CD4-positive, alpha-beta memory T cell (primary cell): ENCODE measurements around the gene EFHC1. TPM values are rescaled to one million over a fixed set of nuclear protein-coding genes. Genes with fewer than 3 reads are reported as not detected.

ENCODE experiments used
- CTCF ChIA-PET: fragments of 350-600 bp; sonication (Branson Sonifier 250); formaldehyde crosslinking; loops from one replicate; lab custom pipeline; 2021; ENCODE audit warnings: inconsistent platforms; ENCODE audit not compliant: partially characterized antibody; lab: Charles Lee
- POLR2A ChIA-PET: fragments of 350-600 bp; sonication (Branson Sonifier 250); formaldehyde crosslinking; loops from one replicate; lab custom pipeline; 2021; ENCODE audit not compliant: partially characterized antibody; lab: Charles Lee
- DNase-seq, 5 donors: peaks; one replicate each; pipeline versions ENCODE4 v3.0.0 to v3.0.0-alpha.2; 2020 to 2022; ENCODE audit warnings: mixed read lengths in 1 of 5
- H3K27ac ChIP-seq: one replicate; pipeline ENCODE4 v1.7.0; 2013; ENCODE audit warnings: low read depth, low read length
- H3K27me3 ChIP-seq: 2 replicates; pipeline ENCODE4 v1.7.0; 2013; ENCODE audit warnings: mild to moderate bottlenecking, low read length, moderate library complexity; ENCODE audit not compliant: insufficient read depth
- H3K36me3 ChIP-seq: 2 replicates; pipeline ENCODE4 v1.7.0; 2013; ENCODE audit warnings: mild to moderate bottlenecking, low read length, moderate library complexity; ENCODE audit not compliant: insufficient read depth
- H3K4me1 ChIP-seq: 2 replicates; pipeline ENCODE4 v1.7.0; 2013; ENCODE audit warnings: mild to moderate bottlenecking, low read length, moderate library complexity; ENCODE audit not compliant: insufficient read depth
- H3K4me3 ChIP-seq, 2 donors: one replicate each; pipeline ENCODE4 v1.7.0; 2013; ENCODE audit warnings: low read length in 2 of 2, mild to moderate bottlenecking in 1 of 2
- H3K9me3 ChIP-seq, 2 donors: one replicate each; pipeline ENCODE4 v1.7.0; 2013; ENCODE audit warnings: low read length in 2 of 2, control low read depth in 1 of 2; ENCODE audit not compliant: control insufficient read depth in 1 of 2
- H3K27ac Mint-ChIP-seq, 7 donors: one replicate each; pipeline ENCODE4 v1.8.0; 2020 to 2021; ENCODE audit warnings: mixed read lengths in 7 of 7, mild to moderate bottlenecking in 6 of 7, inconsistent platforms in 3 of 7, moderate library complexity in 3 of 7
- H3K27me3 Mint-ChIP-seq, 2 donors: one replicate each; pipeline ENCODE4 v1.8.0; 2020 to 2021; ENCODE audit warnings: mixed read lengths in 2 of 2
- H3K36me3 Mint-ChIP-seq, 2 donors: one replicate each; pipeline ENCODE4 v1.8.0; 2020 to 2021; ENCODE audit warnings: mixed read lengths in 2 of 2, inconsistent platforms in 1 of 2, mild to moderate bottlenecking in 1 of 2
- H3K4me1 Mint-ChIP-seq, 4 donors: one replicate each; pipeline ENCODE4 v1.8.0; 2020 to 2021; ENCODE audit warnings: mixed read lengths in 4 of 4, mild to moderate bottlenecking in 1 of 4
- H3K4me3 Mint-ChIP-seq, 8 donors: one replicate each; pipeline ENCODE4 v1.8.0; 2020 to 2021; ENCODE audit warnings: mixed read lengths in 8 of 8, mild to moderate bottlenecking in 7 of 8, moderate library complexity in 6 of 8, inconsistent platforms in 3 of 8
- H3K9me3 Mint-ChIP-seq, 8 donors: one replicate each; pipeline ENCODE4 v1.8.0; 2020 to 2021; ENCODE audit warnings: mixed read lengths in 8 of 8, mild to moderate bottlenecking in 5 of 8, inconsistent platforms in 3 of 8, moderate library complexity in 1 of 8
- intact Hi-C: fragments of 100-400 bp; cut with micrococcal nuclease; formaldehyde crosslinking; loops from one replicate; pipeline ENCODE4 v1.15.1; 2023
- polyA plus RNA-seq, 2 donors: library from polyadenylated mRNA; unstranded; fragments of 300-500 nt; fragmentation: Illumina TruSeq; gene quantifications; one replicate each; pipeline ENCODE4 v1.2.3, GENCODE V29; 2021
- total RNA-seq, 2 experiments: library from RNA; stranded (reverse); gene quantifications; one replicate each; pipeline ENCODE4 v1.2.3, GENCODE V29; 2021

Gene EFHC1
- total and polyA plus RNA-seq, 4 experiments from 2014 or later = 1.5 to 10.4 (median 4.1) TPM

GRCh38 chr6:52503323-52503747 lies 83.2 kb downstream of the EFHC1 start:
- Mint-ChIP-seq H3K27ac (no peak overlapping the region), H3K36me3 (peaks cover 33 to 41% of the 10 kb centered on the region in 2 donors)
- CTCF ChIA-PET = no interaction called here

DNA sequence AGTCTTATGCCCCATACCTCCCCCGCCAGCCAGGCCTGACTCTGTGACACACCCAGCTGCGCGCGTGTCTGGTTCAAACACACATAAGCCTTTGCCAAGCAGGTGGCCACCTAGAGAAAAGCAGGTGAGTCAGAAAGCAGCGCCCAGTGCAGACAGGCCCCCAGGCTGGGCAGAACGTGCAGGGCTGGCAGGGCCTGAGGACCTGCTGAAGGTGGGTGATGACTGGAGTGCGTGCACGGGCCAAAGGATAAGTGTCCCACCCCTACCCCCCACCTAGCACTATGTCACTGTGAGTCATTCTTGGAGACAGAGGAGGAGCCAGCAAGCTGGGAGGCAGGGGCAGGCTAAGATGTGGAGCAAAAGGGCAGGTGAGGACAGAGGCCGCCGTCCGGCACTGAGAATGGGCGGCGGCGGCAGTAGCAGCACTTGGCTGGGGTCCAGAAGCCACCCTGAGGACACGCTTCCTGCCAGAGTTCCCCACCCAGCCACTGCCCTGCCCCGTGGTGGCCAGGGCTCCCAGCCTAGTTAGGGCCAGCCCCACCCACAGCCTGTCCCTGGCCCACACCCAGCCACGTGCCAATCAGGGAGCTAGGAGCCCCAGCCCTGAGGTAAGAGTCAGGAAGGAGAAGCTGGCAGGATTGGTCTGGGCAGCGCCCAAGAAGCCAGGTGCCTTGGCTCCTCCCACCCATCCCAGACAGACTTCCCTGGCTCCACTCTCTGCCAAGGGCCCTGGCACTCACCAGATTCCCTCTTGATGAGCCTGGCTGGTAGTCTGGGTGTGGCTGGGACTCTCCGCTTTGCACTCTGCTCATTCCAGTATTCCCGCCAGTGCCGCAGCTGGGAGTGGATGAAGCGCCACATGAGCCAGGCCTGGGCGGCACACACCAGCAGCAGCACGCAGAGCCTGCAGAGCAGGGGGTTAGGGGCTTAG lies 84.0 kb downstream of the EFHC1 start:
- Mint-ChIP-seq H3K36me3 (peaks cover 39 to 49% of the 10 kb centered on the region in 2 donors), H3K4me3 (no peak overlapping the region), H3K27ac (no peak overlapping the region), H3K4me1 (peaks cover 0 to 2% (median 0%) of the 10 kb centered on the region in 4 donors), H3K27me3 (no peaks in the 10 kb centered on the region), H3K9me3 (no peaks in the 10 kb centered on the region)
- POLR2A ChIA-PET = no interaction called here
- DNase-seq = no peak
- Histone ChIP-seq H3K9me3 (no peaks in the 10 kb centered on the region), H3K27me3 (no peaks in the 10 kb centered on the region), H3K36me3 (peaks cover 14% of the 10 kb centered on the region), H3K4me1 (no peaks in the 10 kb centered on the region), H3K27ac (no peak overlapping the region), H3K4me3 (no peak overlapping the region)
- intact Hi-C loops = no loop called here
- CTCF ChIA-PET = no interaction called here

More at GRCh38 chr6:52503323-52503747, 83.2 kb downstream of the EFHC1 start:
- peaks cover 0 to 2% (median 0%) of the 10 kb centered on the region in 4 donors for H3K4me1 Mint-ChIP-seq
- H3K4me1 ChIP-seq = no peaks in the 10 kb centered on the region
- peaks cover 14% of the 10 kb centered on the region for H3K36me3 ChIP-seq
- no peaks in the 10 kb centered on the region for H3K9me3 Mint-ChIP-seq
- no peak for DNase-seq
- POLR2A ChIA-PET = no interaction called here
- intact Hi-C loops = no loop called here
- H3K27me3 ChIP-seq = no peaks in the 10 kb centered on the region
- no peaks in the 10 kb centered on the region for H3K27me3 Mint-ChIP-seq
- no peak overlapping the region for H3K27ac ChIP-seq
- H3K4me3 ChIP-seq = no peak overlapping the region
- H3K4me3 Mint-ChIP-seq = no peak overlapping the region
- H3K9me3 ChIP-seq = no peaks in the 10 kb centered on the region

DNA sequence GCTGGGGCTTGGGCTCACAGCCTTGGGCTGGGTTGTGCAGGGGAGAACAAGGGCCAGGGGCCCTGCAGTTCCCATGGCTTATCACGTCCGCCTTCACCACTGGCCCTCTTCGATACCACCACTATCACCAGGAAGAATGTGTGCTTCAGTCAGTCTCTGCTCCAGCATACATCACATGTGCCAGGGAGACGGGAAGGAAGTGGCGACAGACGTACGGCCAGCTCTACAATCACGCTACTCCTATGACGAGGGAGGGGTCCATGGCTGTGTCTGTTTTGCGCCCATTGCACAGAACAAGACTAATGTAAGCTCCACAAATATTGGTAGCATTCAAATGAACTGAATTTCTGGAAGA lies 84.6 kb downstream of the EFHC1 start:
- H3K4me3 Mint-ChIP-seq = no peak overlapping the region
- no peaks in the 10 kb centered on the region for H3K27me3 Mint-ChIP-seq
- H3K27ac Mint-ChIP-seq = peak overlapping the region in 2 of 7 donors; percentile 12 to 69
- Histone ChIP-seq H3K4me1 (no peaks in the 10 kb centered on the region), H3K9me3 (no peaks in the 10 kb centered on the region), H3K36me3 (peaks cover 14% of the 10 kb centered on the region), H3K4me3 (no peak overlapping the region), H3K27me3 (no peaks in the 10 kb centered on the region), H3K27ac (no peak overlapping the region)
- no peaks in the 10 kb centered on the region for H3K9me3 Mint-ChIP-seq
- DNase-seq = no peak
- peaks cover 44 to 55% of the 10 kb centered on the region in 2 donors for H3K36me3 Mint-ChIP-seq
- POLR2A ChIA-PET = no interaction called here
- peaks cover 0 to 2% (median 0%) of the 10 kb centered on the region in 4 donors for H3K4me1 Mint-ChIP-seq
- CTCF ChIA-PET = no interaction called here
- intact Hi-C loops = no loop called here

DNA sequence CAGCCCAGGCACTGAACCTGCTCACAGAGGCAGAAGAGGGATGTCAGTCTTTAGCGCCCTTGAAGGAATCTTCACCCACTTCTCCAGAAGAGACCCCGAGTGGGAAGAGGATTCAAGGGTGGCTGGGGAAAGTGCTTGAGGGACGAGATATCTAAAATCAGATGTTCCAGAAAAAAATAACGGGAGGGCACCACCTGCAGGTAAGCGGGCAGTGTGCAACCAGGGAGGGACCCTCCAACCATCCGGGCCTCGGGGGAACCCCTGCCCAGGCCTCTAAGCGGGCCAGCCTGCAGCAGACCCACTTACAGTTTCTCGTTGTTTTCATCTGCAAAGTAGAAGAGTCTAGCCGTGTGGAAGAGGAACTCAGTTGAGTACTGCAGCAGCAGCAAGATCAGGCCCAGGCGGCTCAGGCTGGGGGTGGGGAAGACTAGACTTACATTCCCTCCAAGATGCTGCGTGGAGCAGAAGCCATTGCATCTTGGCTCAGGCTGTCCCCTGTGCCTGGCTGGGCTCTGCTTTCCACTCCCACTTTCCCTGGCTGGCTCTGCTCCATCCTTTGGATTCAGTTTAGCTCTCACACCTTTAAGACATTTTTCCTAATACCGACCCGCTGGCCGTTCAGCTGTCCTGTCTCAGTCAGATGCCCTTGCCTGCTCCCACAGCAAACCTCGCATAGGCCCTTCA lies 85.7 kb downstream of the EFHC1 start:
- Mint-ChIP-seq H3K9me3 (no peaks in the 10 kb centered on the region), H3K4me1 (peaks cover 0 to 2% (median 0%) of the 10 kb centered on the region in 4 donors), H3K27ac (no peak overlapping the region), H3K36me3 (peaks cover 53 to 66% of the 10 kb centered on the region in 2 donors), H3K27me3 (no peaks in the 10 kb centered on the region), H3K4me3 (no peak overlapping the region)
- Histone ChIP-seq H3K27me3 (no peaks in the 10 kb centered on the region), H3K27ac (no peak overlapping the region), H3K4me3 (no peak overlapping the region), H3K36me3 (peaks cover 16% of the 10 kb centered on the region), H3K9me3 (no peaks in the 10 kb centered on the region), H3K4me1 (no peaks in the 10 kb centered on the region)
- intact Hi-C loops = no loop called here
- CTCF ChIA-PET = no interaction called here
- POLR2A ChIA-PET = no interaction called here
- DNase-seq = no peak

DNA sequence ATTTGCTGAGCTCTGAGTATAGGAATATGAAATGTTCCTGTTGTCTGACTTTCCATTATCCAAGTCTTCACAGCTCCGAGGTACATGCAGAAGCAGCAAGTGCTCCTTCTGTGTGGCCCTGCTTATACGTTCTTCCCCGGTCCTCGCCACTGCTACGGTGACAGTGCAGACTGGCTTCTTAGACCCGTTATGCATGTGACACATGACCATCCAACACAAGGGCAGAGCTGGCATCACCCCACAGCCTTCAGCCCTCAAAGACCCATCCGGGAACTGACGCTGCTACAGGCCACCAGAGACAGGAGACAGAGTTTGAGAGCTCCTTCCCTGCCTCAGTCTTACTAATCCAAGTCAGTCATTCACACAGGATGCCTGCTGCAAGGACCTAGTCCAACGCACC lies 86.3 kb downstream of the EFHC1 start:
- ChIA-PET CTCF (no interaction called here), POLR2A (no interaction called here)
- no peak for DNase-seq
- Mint-ChIP-seq H3K4me3 (no peak overlapping the region), H3K9me3 (no peaks in the 10 kb centered on the region), H3K27me3 (no peaks in the 10 kb centered on the region), H3K27ac (no peak overlapping the region), H3K4me1 (peaks cover 0 to 2% (median 0%) of the 10 kb centered on the region in 4 donors), H3K36me3 (peaks cover 56 to 71% of the 10 kb centered on the region in 2 donors)
- H3K36me3 ChIP-seq = peaks cover 16% of the 10 kb centered on the region
- H3K9me3 ChIP-seq = no peaks in the 10 kb centered on the region
- no peaks in the 10 kb centered on the region for H3K4me1 ChIP-seq
- intact Hi-C loops = no loop called here
- H3K27ac ChIP-seq = no peak overlapping the region
- H3K27me3 ChIP-seq = no peaks in the 10 kb centered on the region
- no peak overlapping the region for H3K4me3 ChIP-seq

GRCh38 chr6:52507557-52508260 lies 87.6 kb downstream of the EFHC1 start:
- Mint-ChIP-seq H3K27ac (peak overlapping the region in 2 of 7 donors; percentile 31 to 44), H3K4me1 (peaks cover 0 to 2% (median 0%) of the 10 kb centered on the region in 4 donors), H3K9me3 (no peaks in the 10 kb centered on the region), H3K27me3 (no peaks in the 10 kb centered on the region), H3K36me3 (peaks cover 51 to 75% of the 10 kb centered on the region in 2 donors), H3K4me3 (no peak overlapping the region)
- no peak for DNase-seq
- H3K36me3 ChIP-seq = peaks cover 16% of the 10 kb centered on the region
- intact Hi-C loops = no loop called here
- ChIA-PET CTCF (no interaction called here), POLR2A (no interaction called here)
- H3K27ac ChIP-seq = no peak overlapping the region
- no peaks in the 10 kb centered on the region for H3K4me1 ChIP-seq
- no peaks in the 10 kb centered on the region for H3K27me3 ChIP-seq
- no peaks in the 10 kb centered on the region for H3K9me3 ChIP-seq
- no peak overlapping the region for H3K4me3 ChIP-seq

- POLR2A ChIA-PET = no interaction called here
Observed at GRCh38 chr6:52508261-52508739, 88.2 kb downstream of the EFHC1 start.

More at GRCh38 chr6:52508261-52508739, 88.2 kb downstream of the EFHC1 start:
- intact Hi-C loops = no loop called here
- no peak overlapping the region for H3K27ac Mint-ChIP-seq
- no peaks in the 10 kb centered on the region for H3K4me1 ChIP-seq
- no peaks in the 10 kb centered on the region for H3K9me3 ChIP-seq
- H3K4me3 Mint-ChIP-seq = no peak overlapping the region
- H3K36me3 Mint-ChIP-seq = peaks cover 51 to 75% of the 10 kb centered on the region in 2 donors
- H3K27me3 Mint-ChIP-seq = no peaks in the 10 kb centered on the region
- no peaks in the 10 kb centered on the region for H3K9me3 Mint-ChIP-seq
- peaks cover 0 to 2% (median 1%) of the 10 kb centered on the region in 4 donors for H3K4me1 Mint-ChIP-seq
- CTCF ChIA-PET = no interaction called here
- no peak overlapping the region for H3K27ac ChIP-seq
- DNase-seq = no peak
- no peaks in the 10 kb centered on the region for H3K27me3 ChIP-seq
- H3K4me3 ChIP-seq = no peak overlapping the region
- peaks cover 16% of the 10 kb centered on the region for H3K36me3 ChIP-seq
